GM18520 (cell line): ENCODE measurements around the gene RAB4B.
A peak's percentile ranks its signal among the peaks of the same experiment; 100 is the strongest.
"Not testable (repeated sequence)": the region's sequence is repeated elsewhere in the genome, so short reads cannot be mapped to it uniquely, and the experiment has no call there.

ENCODE experiments used
- ATAC-seq: cut with Tn5 transposase; IDR thresholded peaks from one replicate; pipeline ENCODE4 v1.9.1; 2021; ENCODE audit not compliant: unreplicated experiment

Gene RAB4B

GRCh38 chr19:40750058-40750873 is 27.8 kb upstream of the RAB4B start, which contains the start of gene ACTMAP:
ACTMAP (minus strand) TSS chr19:40750477; CDS start chr19:40749803, 674 bp downstream.
- peak; percentile 77 for ATAC-seq

GRCh38 chr19:40750874-40751537 is 27.0 kb upstream of the RAB4B start, which contains the start of gene SNRPA:
SNRPA (plus strand) TSS chr19:40751203; CDS start chr19:40751409, 206 bp downstream.
- ATAC-seq: peak; percentile 38

- ATAC-seq: no peak
Observed at GRCh38 chr19:40752257-40752781, 25.7 kb upstream of the RAB4B start.

- no peak for ATAC-seq
Observed at GRCh38 chr19:40754611-40755247, 23.3 kb upstream of the RAB4B start.

- ATAC-seq: no peak
Observed at GRCh38 chr19:40755248-40755624, 22.8 kb upstream of the RAB4B start.

- no peak for ATAC-seq
Observed at GRCh38 chr19:40755791-40756190, 22.3 kb upstream of the RAB4B start.

- ATAC-seq: no peak
Observed at GRCh38 chr19:40756502-40757110, 21.4 kb upstream of the RAB4B start.

GRCh38 chr19:40758491-40758890 is 19.6 kb upstream of the RAB4B start:
- ATAC-seq: no peak

- no peak for ATAC-seq
Observed at GRCh38 chr19:40759352-40759751, 18.7 kb upstream of the RAB4B start.

GRCh38 chr19:40762754-40763470 is 15.1 kb upstream of the RAB4B start:
- no peak for ATAC-seq

GRCh38 chr19:40763526-40763925 is 14.5 kb upstream of the RAB4B start:
- ATAC-seq: no peak

GRCh38 chr19:40763963-40764362 is 14.1 kb upstream of the RAB4B start:
- ATAC-seq: no peak

GRCh38 chr19:40766385-40766784 is 11.7 kb upstream of the RAB4B start:
- not testable (repeated sequence) for ATAC-seq

- no peak for ATAC-seq
Observed at GRCh38 chr19:40768869-40769268, 9.2 kb upstream of the RAB4B start.

GRCh38 chr19:40771101-40771862 is 6.8 kb upstream of the RAB4B start:
- not testable (repeated sequence) for ATAC-seq

GRCh38 chr19:40774916-40775631 is 3.0 kb upstream of the RAB4B start, which contains the start of gene MIA:
MIA (plus strand) TSS chr19:40775521; CDS start chr19:40775543, 22 bp downstream.
- no peak for ATAC-seq

GRCh38 chr19:40775632-40776022 is 2.4 kb upstream of the RAB4B start:
- ATAC-seq: no peak

- ATAC-seq: no peak
Observed at GRCh38 chr19:40776364-40776763, 1.7 kb upstream of the RAB4B start.
